Tibial nerve (tissue), 4 donors: Measurements from ENCODE around the gene OR4E1.

Experiments used
- EP300 ChIP-seq, 2 donors: sonication (generic); formaldehyde crosslinking; IDR thresholded peaks; one replicate each; pipeline ENCODE4 v1.6.1; 2017; ENCODE audit warnings: antibody characterized with exemption in 2 of 2, mild to moderate bottlenecking in 1 of 2
- POLR2A ChIP-seq, 2 donors: fragments of 450-650 bp; IDR thresholded peaks; one replicate each; pipeline ENCODE4 v1.6.1; 2017; ENCODE audit warnings: antibody characterized with exemption in 2 of 2, mild to moderate bottlenecking in 2 of 2, moderate library complexity in 2 of 2
- TF ChIP-seq, protein P1 (sequence below), 5 experiments: fragments of 200-600 bp in 3 of 5; fragments of 450-650 bp in 2 of 5; sonication (generic) in 3 of 5; IDR thresholded peaks; one replicate each; pipeline ENCODE4 v1.5.1; 2016 to 2019; ENCODE audit warnings: antibody characterized with exemption in 5 of 5, mild to moderate bottlenecking in 3 of 5, moderate library complexity in 2 of 5

DNA sequence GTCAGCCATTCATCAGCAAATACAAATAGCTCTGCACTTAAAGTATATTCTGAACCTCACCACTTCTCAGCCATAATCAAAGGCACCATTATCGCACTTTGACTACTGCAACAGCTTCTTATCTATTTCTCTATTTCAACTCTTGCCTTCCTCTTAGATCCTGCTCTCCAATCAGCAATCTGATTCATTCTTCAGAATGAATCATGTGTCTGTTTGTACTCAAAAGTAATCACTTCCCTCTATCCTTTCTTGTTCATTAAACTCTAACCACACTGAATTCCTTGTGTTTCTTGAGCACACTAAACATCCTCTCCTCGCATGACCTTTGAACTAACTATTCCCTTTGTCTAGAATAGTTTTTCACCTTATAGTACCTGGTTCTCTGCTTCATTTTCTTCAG lies 12.8 kb upstream of the OR4E1 start:
- TF ChIP-seq POLR2A (IDR thresholded peaks at IDR 0.05), result no peak
- TF ChIP-seq, protein P1, sequence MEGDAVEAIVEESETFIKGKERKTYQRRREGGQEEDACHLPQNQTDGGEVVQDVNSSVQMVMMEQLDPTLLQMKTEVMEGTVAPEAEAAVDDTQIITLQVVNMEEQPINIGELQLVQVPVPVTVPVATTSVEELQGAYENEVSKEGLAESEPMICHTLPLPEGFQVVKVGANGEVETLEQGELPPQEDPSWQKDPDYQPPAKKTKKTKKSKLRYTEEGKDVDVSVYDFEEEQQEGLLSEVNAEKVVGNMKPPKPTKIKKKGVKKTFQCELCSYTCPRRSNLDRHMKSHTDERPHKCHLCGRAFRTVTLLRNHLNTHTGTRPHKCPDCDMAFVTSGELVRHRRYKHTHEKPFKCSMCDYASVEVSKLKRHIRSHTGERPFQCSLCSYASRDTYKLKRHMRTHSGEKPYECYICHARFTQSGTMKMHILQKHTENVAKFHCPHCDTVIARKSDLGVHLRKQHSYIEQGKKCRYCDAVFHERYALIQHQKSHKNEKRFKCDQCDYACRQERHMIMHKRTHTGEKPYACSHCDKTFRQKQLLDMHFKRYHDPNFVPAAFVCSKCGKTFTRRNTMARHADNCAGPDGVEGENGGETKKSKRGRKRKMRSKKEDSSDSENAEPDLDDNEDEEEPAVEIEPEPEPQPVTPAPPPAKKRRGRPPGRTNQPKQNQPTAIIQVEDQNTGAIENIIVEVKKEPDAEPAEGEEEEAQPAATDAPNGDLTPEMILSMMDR (IDR thresholded peaks at IDR 0.05), result no peak
- TF ChIP-seq EP300 (IDR thresholded peaks at IDR 0.05), result no peak
